Right lung (tissue), 5 donors: ENCODE results near the gene OSBPL5. TPM values are rescaled to one million over a fixed set of nuclear protein-coding genes. Genes with fewer than 3 reads are reported as not detected.

Experiments
- DNase-seq, 2 donors: peaks; one replicate each; pipeline ENCODE4 v3.0.0-alpha.2; 2013
- polyA plus RNA-seq, 5 donors: library from polyadenylated mRNA; unstranded; fragments of 120-200 nt; gene quantifications; one replicate each; pipeline versions ENCODE4 v1.2.1 to v1.2.3, GENCODE V29; 2013; ENCODE audit warnings: inconsistent platforms in 1 of 5, low replicate concordance in 1 of 5; ENCODE audit not compliant: insufficient read length in 5 of 5, insufficient read depth in 1 of 5

OSBPL5 gene
- polyA plus RNA-seq, 5 donors, result 18.3 to 36.7 (median 27.8) TPM

GRCh38 chr11:3135481-3136440 lies 29.3 kb downstream of the OSBPL5 start:
- no peak for DNase-seq

- DNase-seq, result no peak
Observed at GRCh38 chr11:3134651-3135480, 30.2 kb downstream of the OSBPL5 start.

- DNase-seq, result no peak
Observed at GRCh38 chr11:3134218-3134621, 30.9 kb downstream of the OSBPL5 start.

- DNase-seq, result no peak
Observed at GRCh38 chr11:3133261-3134217, 31.6 kb downstream of the OSBPL5 start.

GRCh38 chr11:3132831-3133260 lies 32.3 kb downstream of the OSBPL5 start:
- no peak for DNase-seq

- DNase-seq, result no peak
Observed at GRCh38 chr11:3132271-3132781, 32.8 kb downstream of the OSBPL5 start.

- DNase-seq, result no peak
Observed at GRCh38 chr11:3131330-3131941, 33.7 kb downstream of the OSBPL5 start.

GRCh38 chr11:3130269-3131071 lies 34.6 kb downstream of the OSBPL5 start:
- DNase-seq, result no peak

GRCh38 chr11:3129591-3130268 lies 35.4 kb downstream of the OSBPL5 start:
- DNase-seq, result no peak

GRCh38 chr11:3129181-3129590 lies 35.9 kb downstream of the OSBPL5 start:
- DNase-seq, result no peak

- DNase-seq, result no peak
Observed at GRCh38 chr11:3128356-3129180, 36.5 kb downstream of the OSBPL5 start.

- no peak for DNase-seq
Observed at GRCh38 chr11:3127706-3128355, 37.3 kb downstream of the OSBPL5 start.

GRCh38 chr11:3126901-3127691 lies 38.0 kb downstream of the OSBPL5 start:
- DNase-seq, result no peak

GRCh38 chr11:3126207-3126865 lies 38.8 kb downstream of the OSBPL5 start:
- no peak for DNase-seq

GRCh38 chr11:3124821-3125220 lies 40.3 kb downstream of the OSBPL5 start:
- no peak for DNase-seq
